WTC11 (cell line): ENCODE results near the gene NRG2.

Experiments
- CTCF ChIP-seq: fragments of 200-600 bp; IDR thresholded peaks from 2 replicates; pipeline ENCODE4 v1.8.0; 2022; ENCODE audit warnings: antibody characterized with exemption
- FOXJ3 ChIP-seq: sonication (generic); formaldehyde crosslinking; IDR thresholded peaks from 2 replicates; pipeline ENCODE4 v1.9.0; 2021; ENCODE audit warnings: missing genetic modification reagents, mild to moderate bottlenecking, borderline replicate concordance
- IRF1 ChIP-seq: sonication (generic); formaldehyde crosslinking; IDR thresholded peaks from 2 replicates; pipeline ENCODE4 v1.8.0; 2023; ENCODE audit warnings: missing genetic modification reagents
- KAT7 ChIP-seq: sonication (generic); formaldehyde crosslinking; IDR thresholded peaks from 2 replicates; pipeline ENCODE4 v1.8.1; 2023; ENCODE audit warnings: missing genetic modification reagents, mild to moderate bottlenecking, borderline replicate concordance
- MAX ChIP-seq: sonication (generic); formaldehyde crosslinking; IDR thresholded peaks from 2 replicates; pipeline ENCODE4 v1.8.0; 2022; ENCODE audit warnings: mild to moderate bottlenecking, missing genetic modification reagents
- PRDM15 ChIP-seq: sonication (generic); formaldehyde crosslinking; IDR thresholded peaks from 2 replicates; pipeline ENCODE4 v1.8.0; 2022; ENCODE audit warnings: missing genetic modification reagents
- PREB ChIP-seq: sonication (generic); formaldehyde crosslinking; IDR thresholded peaks from 2 replicates; pipeline ENCODE4 v1.8.1; 2022; ENCODE audit warnings: mild to moderate bottlenecking, missing genetic modification reagents, moderate library complexity, borderline replicate concordance
- TP53 ChIP-seq: sonication (generic); formaldehyde crosslinking; IDR thresholded peaks from 2 replicates; pipeline ENCODE4 v1.8.1; 2023; ENCODE audit warnings: mild to moderate bottlenecking, missing genetic modification reagents

GRCh38 chr5:140024928-140025327 lies 18.2 kb downstream of the NRG2 start:
- TF ChIP-seq FOXJ3 (CRISPR knock-in tag), result no peak
- TF ChIP-seq CTCF, result no peak
- TF ChIP-seq PRDM15, result no peak
- TF ChIP-seq KAT7, result no peak
- no peak for TF ChIP-seq PREB (CRISPR knock-in tag)
- no peak for TF ChIP-seq IRF1 (CRISPR knock-in tag)
- no peak for TF ChIP-seq TP53 (CRISPR knock-in tag)
- TF ChIP-seq MAX (CRISPR knock-in tag), result no peak
